Measurements from ENCODE around the gene GRIA2.

Gene GRIA2

DNA sequence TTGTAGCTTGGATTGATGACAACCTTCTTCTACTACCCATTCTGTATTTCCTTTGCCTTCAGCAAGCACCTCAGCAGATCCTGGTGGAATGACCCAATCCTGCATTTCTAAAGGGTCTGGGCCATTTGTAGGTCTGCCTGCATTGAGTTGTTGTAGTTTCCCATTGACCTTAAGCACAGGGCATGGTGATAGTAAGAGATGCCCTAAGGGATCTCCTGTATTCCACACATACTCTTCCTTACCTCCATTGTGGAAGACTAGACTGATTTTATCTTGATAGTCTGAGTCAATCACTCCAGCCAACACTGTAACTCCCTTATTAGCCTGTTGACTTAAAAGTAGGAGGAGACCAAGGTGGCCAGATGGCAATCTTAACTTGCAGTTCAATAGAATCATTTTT lies 184.5 kb downstream of the GRIA2 start:
- DNase-seq, result no peak
